ENCODE data around the gene SLC29A3. TPM values are rescaled to one million over a fixed set of nuclear protein-coding genes. Genes with fewer than 3 reads are reported as not detected.

Gene SLC29A3
- total RNA-seq, 1 experiment from 2014 or later = 7.6 TPM

DNA sequence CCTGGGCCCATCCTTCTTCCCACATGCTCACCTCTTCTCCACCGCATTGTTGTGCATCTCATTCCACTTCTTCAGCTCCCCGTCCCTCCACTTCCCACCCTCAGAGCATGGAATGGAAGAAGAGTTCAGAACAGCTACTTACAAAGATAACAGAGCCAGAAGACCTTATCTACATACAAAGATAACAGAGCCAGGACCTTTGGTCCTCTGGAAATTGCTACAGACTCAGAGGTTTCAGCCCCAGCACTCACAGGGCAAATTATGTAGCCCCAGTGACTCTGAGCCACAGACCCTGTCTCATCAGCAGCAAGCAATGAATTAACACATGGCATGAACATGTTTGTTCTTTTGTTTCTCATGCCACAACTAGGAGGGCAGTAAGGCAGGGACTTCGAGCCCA, 28.7 kb upstream of the SLC29A3 start:
- Histone ChIP-seq H3K36me3 (ENCODE audit: control insufficient read depth, insufficient read depth, low read length) (no peaks in the 10 kb centered on the region), H3K27me3 (ENCODE audit: control insufficient read depth, insufficient read depth, low read length) (no peaks in the 10 kb centered on the region), H3K4me3 (ENCODE audit: low read depth in 2 of 2, low read length in 2 of 2) (no peak overlapping the region), H3K27ac (ENCODE audit: low read length) (no peak overlapping the region), H3K4me1 (ENCODE audit: control insufficient read depth, insufficient read depth, low read length) (no peaks in the 10 kb centered on the region), H3K9me3 (ENCODE audit: control insufficient read depth, insufficient read depth, low read depth, low read length) (no peaks in the 10 kb centered on the region)
- DNase-seq (ENCODE audit: low read depth, low spot score) = no peak
- intact Hi-C loops (cut with micrococcal nuclease; ENCODE audit: unreplicated experiment) = no loop called here
- in situ Hi-C loops (cut with HindIII; ENCODE audit: low pct_unique_long_range_greater_than_20kb, low sequenced_read_pairs) = no loop called here
- no peak for TF ChIP-seq POLR2AphosphoS5 (IDR thresholded peaks at IDR 0.05; ENCODE audit: low read depth, low read length)
- no peak for TF ChIP-seq CTCF (IDR thresholded peaks at IDR 0.05)
- no peak for TF ChIP-seq TCF7L2 (IDR thresholded peaks at IDR 0.05; ENCODE audit: low read depth, low read length)
- no peak for TF ChIP-seq SIN3A (IDR thresholded peaks at IDR 0.05; ENCODE audit: borderline replicate concordance, insufficient read depth, low read depth, low read length)
- TF ChIP-seq, protein P1, sequence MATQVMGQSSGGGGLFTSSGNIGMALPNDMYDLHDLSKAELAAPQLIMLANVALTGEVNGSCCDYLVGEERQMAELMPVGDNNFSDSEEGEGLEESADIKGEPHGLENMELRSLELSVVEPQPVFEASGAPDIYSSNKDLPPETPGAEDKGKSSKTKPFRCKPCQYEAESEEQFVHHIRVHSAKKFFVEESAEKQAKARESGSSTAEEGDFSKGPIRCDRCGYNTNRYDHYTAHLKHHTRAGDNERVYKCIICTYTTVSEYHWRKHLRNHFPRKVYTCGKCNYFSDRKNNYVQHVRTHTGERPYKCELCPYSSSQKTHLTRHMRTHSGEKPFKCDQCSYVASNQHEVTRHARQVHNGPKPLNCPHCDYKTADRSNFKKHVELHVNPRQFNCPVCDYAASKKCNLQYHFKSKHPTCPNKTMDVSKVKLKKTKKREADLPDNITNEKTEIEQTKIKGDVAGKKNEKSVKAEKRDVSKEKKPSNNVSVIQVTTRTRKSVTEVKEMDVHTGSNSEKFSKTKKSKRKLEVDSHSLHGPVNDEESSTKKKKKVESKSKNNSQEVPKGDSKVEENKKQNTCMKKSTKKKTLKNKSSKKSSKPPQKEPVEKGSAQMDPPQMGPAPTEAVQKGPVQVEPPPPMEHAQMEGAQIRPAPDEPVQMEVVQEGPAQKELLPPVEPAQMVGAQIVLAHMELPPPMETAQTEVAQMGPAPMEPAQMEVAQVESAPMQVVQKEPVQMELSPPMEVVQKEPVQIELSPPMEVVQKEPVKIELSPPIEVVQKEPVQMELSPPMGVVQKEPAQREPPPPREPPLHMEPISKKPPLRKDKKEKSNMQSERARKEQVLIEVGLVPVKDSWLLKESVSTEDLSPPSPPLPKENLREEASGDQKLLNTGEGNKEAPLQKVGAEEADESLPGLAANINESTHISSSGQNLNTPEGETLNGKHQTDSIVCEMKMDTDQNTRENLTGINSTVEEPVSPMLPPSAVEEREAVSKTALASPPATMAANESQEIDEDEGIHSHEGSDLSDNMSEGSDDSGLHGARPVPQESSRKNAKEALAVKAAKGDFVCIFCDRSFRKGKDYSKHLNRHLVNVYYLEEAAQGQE (IDR thresholded peaks at IDR 0.05; ENCODE audit: insufficient read depth in 1 of 2, low read depth in 2 of 2, low read length in 1 of 2) = no peak
- POLR2A ChIA-PET = no interaction called here
- BruUV-seq (replicated peaks) = no TSS peak
- ATAC-seq = no peak
- CTCF ChIA-PET = no interaction called here

DNA sequence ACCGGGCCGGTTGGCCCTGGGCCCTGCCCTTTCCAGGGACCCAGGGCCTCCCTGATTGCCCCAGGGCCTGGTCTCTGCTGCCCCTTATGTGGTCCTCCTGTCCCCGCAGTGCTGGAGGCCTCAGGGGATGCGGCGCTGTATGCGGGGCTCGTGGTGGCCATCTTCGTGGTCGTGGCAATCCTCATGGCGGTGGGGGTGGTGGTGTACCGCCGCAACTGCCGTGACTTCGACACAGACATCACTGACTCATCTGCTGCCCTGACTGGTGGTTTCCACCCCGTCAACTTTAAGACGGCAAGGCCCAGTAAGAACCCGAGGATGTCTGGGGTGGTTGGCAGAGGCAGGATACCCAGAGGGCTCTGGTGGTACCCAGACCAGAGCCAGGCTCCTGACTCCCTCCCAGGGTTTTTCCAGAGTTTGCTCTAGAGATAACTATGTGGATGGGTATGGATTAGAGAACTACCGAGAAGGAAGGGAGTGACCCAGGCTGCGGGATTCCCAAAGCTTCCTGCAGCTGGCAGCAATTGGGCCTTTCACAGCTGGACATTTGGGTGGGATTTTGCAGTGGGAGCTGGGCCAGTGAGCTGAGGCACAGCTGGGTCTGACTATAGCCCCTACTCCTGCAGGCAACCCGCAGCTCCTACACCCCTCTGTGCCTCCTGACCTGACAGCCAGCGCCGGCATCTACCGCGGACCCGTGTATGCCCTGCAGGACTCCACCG, 28.1 kb upstream of the SLC29A3 start:
- Histone ChIP-seq H3K9me3 (ENCODE audit: control insufficient read depth, insufficient read depth, low read depth, low read length) (no peaks in the 10 kb centered on the region), H3K4me3 (ENCODE audit: low read depth in 2 of 2, low read length in 2 of 2) (no peak overlapping the region), H3K4me1 (ENCODE audit: control insufficient read depth, insufficient read depth, low read length) (no peaks in the 10 kb centered on the region), H3K36me3 (ENCODE audit: control insufficient read depth, insufficient read depth, low read length) (no peaks in the 10 kb centered on the region), H3K27me3 (ENCODE audit: control insufficient read depth, insufficient read depth, low read length) (no peaks in the 10 kb centered on the region), H3K27ac (ENCODE audit: low read length) (no peak overlapping the region)
- DNase-seq (ENCODE audit: low read depth, low spot score) (no peak), ATAC-seq (no peak)
- CTCF ChIA-PET = no interaction called here
- in situ Hi-C loops (cut with HindIII; ENCODE audit: low pct_unique_long_range_greater_than_20kb, low sequenced_read_pairs) = no loop called here
- POLR2A ChIA-PET = no interaction called here
- intact Hi-C loops (cut with micrococcal nuclease; ENCODE audit: unreplicated experiment) = no loop called here
- BruUV-seq (replicated peaks) = no TSS peak
- TF ChIP-seq, protein P1 (IDR thresholded peaks at IDR 0.05; ENCODE audit: insufficient read depth in 1 of 2, low read depth in 2 of 2, low read length in 1 of 2) = no peak
- TF ChIP-seq SIN3A (IDR thresholded peaks at IDR 0.05; ENCODE audit: borderline replicate concordance, insufficient read depth, low read depth, low read length) (no peak), TCF7L2 (IDR thresholded peaks at IDR 0.05; ENCODE audit: low read depth, low read length) (no peak), CTCF (IDR thresholded peaks at IDR 0.05) (no peak), POLR2AphosphoS5 (IDR thresholded peaks at IDR 0.05; ENCODE audit: low read depth, low read length) (no peak)

All from Panc1 (cell line).